Hepatocyte (in vitro differentiated cells): ENCODE data around the gene RBM6. TPM values are rescaled to one million over a fixed set of nuclear protein-coding genes. Genes with fewer than 3 reads are reported as not detected.
"Not testable (repeated sequence)": the region's sequence is repeated elsewhere in the genome, so short reads cannot be mapped to it uniquely, and the experiment has no call there.

Experiments used
- DNase-seq: peaks from one replicate; pipeline ENCODE4 v3.0.0-alpha.2; 2016; ENCODE audit warnings: low spot score
- H2AFZ ChIP-seq: fragments of 200-600 bp; sonication (generic); 2 replicates; pipeline ENCODE4 v1.6.0; 2016; ENCODE audit warnings: antibody characterized with exemption, mild to moderate bottlenecking
- H3K27ac ChIP-seq: fragments of 200-600 bp; sonication (generic); 2 replicates; pipeline ENCODE4 v1.5.1; 2016; ENCODE audit warnings: mild to moderate bottlenecking
- H3K27me3 ChIP-seq: fragments of 200-600 bp; sonication (generic); 2 replicates; pipeline ENCODE4 v1.6.1; 2016
- H3K36me3 ChIP-seq: fragments of 200-600 bp; sonication (generic); replicated peaks from 2 replicates; pipeline ENCODE4 v1.5.1; 2016; ENCODE audit warnings: low read depth; ENCODE audit not compliant: insufficient read depth
- H3K4me1 ChIP-seq: fragments of 200-600 bp; sonication (generic); 2 replicates; pipeline ENCODE4 v1.5.1; 2016; ENCODE audit warnings: mild to moderate bottlenecking, moderate library complexity; ENCODE audit not compliant: insufficient read depth
- H3K4me2 ChIP-seq: fragments of 200-600 bp; sonication (generic); 2 replicates; pipeline ENCODE4 v1.6.0; 2016
- H3K4me3 ChIP-seq: fragments of 200-600 bp; sonication (generic); 2 replicates; pipeline ENCODE4 v1.5.1; 2016; ENCODE audit warnings: mild to moderate bottlenecking
- H3K79me2 ChIP-seq: fragments of 200-600 bp; sonication (generic); 2 replicates; pipeline ENCODE4 v1.6.0; 2017; ENCODE audit warnings: mild to moderate bottlenecking
- H3K9me2 ChIP-seq: fragments of 200-600 bp; sonication (generic); replicated peaks from 2 replicates; pipeline ENCODE4 v1.6.0; 2017; ENCODE audit warnings: mild to moderate bottlenecking; ENCODE audit not compliant: insufficient read depth
- H3K9me3 ChIP-seq: fragments of 200-600 bp; sonication (generic); 2 replicates; pipeline ENCODE4 v1.5.1; 2016; ENCODE audit warnings: low read depth, mild to moderate bottlenecking
- H4K20me1 ChIP-seq: fragments of 200-600 bp; sonication (generic); 2 replicates; pipeline ENCODE4 v1.6.0; 2016; ENCODE audit warnings: mild to moderate bottlenecking; ENCODE audit not compliant: insufficient read depth, poor library complexity, severe bottlenecking
- CTCF ChIP-seq: fragments of 200-600 bp; sonication (generic); IDR thresholded peaks from 2 replicates; pipeline ENCODE4 v1.5.1; 2016; ENCODE audit warnings: antibody characterized with exemption, mild to moderate bottlenecking; ENCODE audit not compliant: poor library complexity
- EZH2 ChIP-seq: fragments of 200-600 bp; sonication (generic); IDR thresholded peaks from 2 replicates; pipeline ENCODE4 v1.6.1; 2016; ENCODE audit warnings: antibody characterized with exemption, mild to moderate bottlenecking, borderline replicate concordance
- EZH2phosphoT487 ChIP-seq: fragments of 200-600 bp; sonication (generic); IDR thresholded peaks from one replicate; pipeline ENCODE4 v1.6.1; 2018; ENCODE audit warnings: antibody characterized with exemption, mild to moderate bottlenecking, low read depth, moderate library complexity; ENCODE audit not compliant: unreplicated experiment, severe bottlenecking
- WGBS: methylation state at CpG from one replicate; pipeline ENCODE4 v1.1.6; 2016; ENCODE audit warnings: low lambda C conversion rate; ENCODE audit errors: missing lambda C conversion rate; 5-methylcytosine and 5-hydroxymethylcytosine counted together
- polyA plus RNA-seq: library from polyadenylated mRNA; unstranded; fragments of >200 nt; fragmentation: Nextera tagmentation; extraction: Ambion mirVana; gene quantifications from 2 replicates; pipeline ENCODE4 v1.2.1, GENCODE V29; 2016
- total RNA-seq: library from RNA; depleted of rRNA; stranded (reverse); fragments of >200 nt; gene quantifications from 2 replicates; pipeline ENCODE4 v1.2.3, GENCODE V29; 2014

Gene RBM6
- total and polyA plus RNA-seq, 2 experiments from 2014 or later: 47.2 to 69.0 TPM

GRCh38 chr3:49916686-49917085, 23.3 kb upstream of the RBM6 start:
- TF ChIP-seq EZH2: no peak
- no peak for TF ChIP-seq CTCF
- TF ChIP-seq EZH2phosphoT487: no peak
- Histone ChIP-seq H3K4me2 (no peak overlapping the region), H3K27ac (no peak overlapping the region), H3K9me2 (no peaks in the 10 kb centered on the region), H3K27me3 (no peaks in the 10 kb centered on the region), H3K4me1 (peaks cover 7% of the 10 kb centered on the region), H2AFZ (no peak overlapping the region), H3K79me2 (no peaks in the 10 kb centered on the region), H4K20me1 (no peaks in the 10 kb centered on the region), H3K4me3 (no peak overlapping the region), H3K36me3 (no peaks in the 10 kb centered on the region), H3K9me3 (no peaks in the 10 kb centered on the region)
- DNase-seq: no peak
- WGBS: 96% methylated on average over 5 of the region's 5 CpGs

- not testable (repeated sequence) for H3K4me2 ChIP-seq, H3K4me1 ChIP-seq, H3K79me2 ChIP-seq, DNase-seq, H2AFZ ChIP-seq, H3K4me3 ChIP-seq, H4K20me1 ChIP-seq, H3K27ac ChIP-seq, H3K27me3 ChIP-seq, H3K9me3 ChIP-seq, H3K9me2 ChIP-seq, H3K36me3 ChIP-seq
- WGBS: 97% methylated on average over 19 of the region's 19 CpGs
Measured at GRCh38 chr3:49917806-49918590, 22.0 kb upstream of the RBM6 start.

GRCh38 chr3:49924683-49925082, 15.3 kb upstream of the RBM6 start:
- Histone ChIP-seq H3K79me2 (peaks cover 12% of the 10 kb centered on the region), H3K9me2 (no peaks in the 10 kb centered on the region), H3K36me3 (no peaks in the 10 kb centered on the region), H3K27ac (no peak overlapping the region), H3K4me1 (peaks cover 4% of the 10 kb centered on the region), H3K4me2 (no peak overlapping the region), H3K9me3 (no peaks in the 10 kb centered on the region), H3K4me3 (no peak overlapping the region), H4K20me1 (no peaks in the 10 kb centered on the region), H2AFZ (no peak overlapping the region), H3K27me3 (no peaks in the 10 kb centered on the region)
- WGBS: 77% methylated on average over 2 of the region's 2 CpGs
- no peak for TF ChIP-seq EZH2
- no peak for TF ChIP-seq EZH2phosphoT487
- TF ChIP-seq CTCF: no peak
- no peak for DNase-seq

- Histone ChIP-seq H3K4me3 (no peak overlapping the region), H3K4me1 (peaks cover 6% of the 10 kb centered on the region), H3K27ac (no peak overlapping the region), H3K79me2 (peaks cover 12% of the 10 kb centered on the region), H4K20me1 (no peaks in the 10 kb centered on the region), H3K27me3 (no peaks in the 10 kb centered on the region), H2AFZ (no peak overlapping the region), H3K9me3 (no peaks in the 10 kb centered on the region), H3K9me2 (no peaks in the 10 kb centered on the region), H3K36me3 (no peaks in the 10 kb centered on the region), H3K4me2 (no peak overlapping the region)
- 98% methylated on average over 2 of the region's 2 CpGs for WGBS
- TF ChIP-seq CTCF (no peak), EZH2 (no peak), EZH2phosphoT487 (no peak)
- no peak for DNase-seq
Measured at GRCh38 chr3:49925485-49925884, 14.5 kb upstream of the RBM6 start.
